IPS-NIHi7 (cell line): ENCODE results near the gene ANKIB1.
A peak's percentile ranks its signal among the peaks of the same experiment; 100 is the strongest.

Experiments used
- DNase-seq: peaks from one replicate; pipeline ENCODE4 v3.0.0; 2012; ENCODE audit warnings: mixed read lengths; ENCODE audit errors: extremely low spot score

ANKIB1 gene

GRCh38 chr7:92447345-92448204, 201.8 kb downstream of the ANKIB1 start, which contains the start of gene GATAD1:
GATAD1 (plus strand) TSS chr7:92447482; CDS start chr7:92447730, 248 bp downstream.
- peak; percentile 98 for DNase-seq

- peak; percentile 35 for DNase-seq
These were observed 202.5 kb downstream of the ANKIB1 start for GRCh38 chr7:92448205-92448747.
